ENCODE data around the gene TRMT1L. TPM values are rescaled to one million over a fixed set of nuclear protein-coding genes. Genes with fewer than 3 reads are reported as not detected.

The TRMT1L gene, protein sequence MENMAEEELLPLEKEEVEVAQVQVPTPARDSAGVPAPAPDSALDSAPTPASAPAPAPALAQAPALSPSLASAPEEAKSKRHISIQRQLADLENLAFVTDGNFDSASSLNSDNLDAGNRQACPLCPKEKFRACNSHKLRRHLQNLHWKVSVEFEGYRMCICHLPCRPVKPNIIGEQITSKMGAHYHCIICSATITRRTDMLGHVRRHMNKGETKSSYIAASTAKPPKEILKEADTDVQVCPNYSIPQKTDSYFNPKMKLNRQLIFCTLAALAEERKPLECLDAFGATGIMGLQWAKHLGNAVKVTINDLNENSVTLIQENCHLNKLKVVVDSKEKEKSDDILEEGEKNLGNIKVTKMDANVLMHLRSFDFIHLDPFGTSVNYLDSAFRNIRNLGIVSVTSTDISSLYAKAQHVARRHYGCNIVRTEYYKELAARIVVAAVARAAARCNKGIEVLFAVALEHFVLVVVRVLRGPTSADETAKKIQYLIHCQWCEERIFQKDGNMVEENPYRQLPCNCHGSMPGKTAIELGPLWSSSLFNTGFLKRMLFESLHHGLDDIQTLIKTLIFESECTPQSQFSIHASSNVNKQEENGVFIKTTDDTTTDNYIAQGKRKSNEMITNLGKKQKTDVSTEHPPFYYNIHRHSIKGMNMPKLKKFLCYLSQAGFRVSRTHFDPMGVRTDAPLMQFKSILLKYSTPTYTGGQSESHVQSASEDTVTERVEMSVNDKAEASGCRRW
- 10.3 and 15.5 TPM in 2 replicates for total RNA-seq

DNA sequence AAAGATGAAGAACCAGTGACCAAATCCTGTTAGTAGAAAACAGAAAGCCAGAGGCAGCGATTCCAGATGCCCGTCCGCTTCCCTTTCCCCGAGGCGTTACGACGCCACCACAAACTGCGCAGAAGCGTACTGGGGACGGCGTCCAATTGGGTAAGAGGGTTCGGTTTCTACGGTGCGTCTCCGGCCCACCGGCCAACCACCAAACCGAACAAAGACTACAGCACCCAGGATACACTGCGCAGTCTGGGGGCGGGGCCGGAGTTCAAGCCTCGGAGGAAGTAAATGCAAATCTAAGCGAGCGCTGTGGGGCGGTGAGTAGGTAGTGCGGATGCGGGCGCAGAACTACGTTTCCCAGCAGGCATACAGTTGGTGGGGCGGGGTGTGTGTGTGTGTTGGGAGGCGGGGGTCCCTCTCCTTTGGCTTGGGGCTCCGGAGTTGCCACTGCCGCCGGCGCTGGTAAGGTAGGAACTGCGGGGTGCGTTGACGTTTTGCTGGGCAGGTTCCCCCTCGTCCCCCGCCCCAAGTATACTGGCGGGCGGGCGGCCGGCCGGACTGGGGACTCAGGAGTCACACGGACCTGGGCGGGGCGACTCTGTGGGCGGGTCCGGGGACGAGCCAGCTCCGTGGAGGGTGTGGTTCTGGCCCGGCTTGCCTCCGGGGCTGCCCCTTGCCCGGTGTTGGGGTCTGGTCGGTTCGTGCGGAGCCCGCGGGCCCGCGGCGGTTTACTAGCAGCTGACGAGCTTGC, at the start of gene TRMT1L, which contains the start of gene SWT1:
Gene TRMT1L (minus strand): TSS at position 100 of the 745 bp plus-strand sequence. CDS start 241 bp downstream, outside the sequence.
Gene SWT1 (plus strand): TSS at position 314 of the 745 bp plus-strand sequence. CDS start 3,675 bp downstream, outside the sequence.

Other genes starting within 250 kb of the TRMT1L start
- gene NIBAN1, start 182.4 kb downstream of the TRMT1L start, total RNA-seq: 23.6 and 26.2 TPM in 2 replicates
- 10.6 and 12.3 TPM in 2 replicates for gene RNF2, start 111.4 kb downstream of the TRMT1L start, total RNA-seq
- gene SWT1, start 214 bp upstream of the TRMT1L start, total RNA-seq: 2.1 and 2.5 TPM in 2 replicates
- gene IVNS1ABP, start 160.3 kb upstream of the TRMT1L start, total RNA-seq: 20.7 and 22.0 TPM in 2 replicates